GM12891 (cell line): ENCODE results near the gene COLGALT1.

Source experiments
- DNase-seq: peaks from one replicate; pipeline ENCODE4 v3.0.0; 2011; ENCODE audit warnings: low spot score; ENCODE audit not compliant: insufficient read length
- FAIRE-seq: peaks from 2 replicates; lab custom pipeline; 2011; peaks lifted over from hg19 to GRCh38; lab: Jason Lieb, UNC
- PAX5 ChIP-seq: IDR thresholded peaks from 2 replicates; pipeline ENCODE4 v1.6.1; 2011; ENCODE audit warnings: low read length, moderate library complexity, mild to moderate bottlenecking; ENCODE audit not compliant: insufficient read depth, severe bottlenecking
- POLR2A ChIP-seq: IDR thresholded peaks from 2 replicates; pipeline ENCODE4 v1.6.1; 2011; ENCODE audit warnings: low read depth, low read length, control low read depth
- POLR2AphosphoS5 ChIP-seq: IDR thresholded peaks from 2 replicates; pipeline ENCODE4 v1.6.1; 2011; ENCODE audit warnings: low read depth, low read length, control low read depth
- POU2F2 ChIP-seq: IDR thresholded peaks from 2 replicates; pipeline ENCODE4 v1.6.1; 2011; ENCODE audit warnings: low read depth, mild to moderate bottlenecking, control low read depth, low read length, moderate library complexity
- SPI1 ChIP-seq: IDR thresholded peaks from 2 replicates; pipeline ENCODE4 v1.6.1; 2011; ENCODE audit warnings: low read depth, low read length, control low read depth
- TAF1 ChIP-seq: IDR thresholded peaks from 2 replicates; pipeline ENCODE4 v1.6.1; 2011; ENCODE audit warnings: low read depth, low read length, control low read depth

COLGALT1 gene

GRCh38 chr19:17627161-17627560 is 71.7 kb downstream of the COLGALT1 start:
- TF ChIP-seq SPI1 (no peak), PAX5 (no peak), POLR2A (no peak), POU2F2 (no peak), TAF1 (no peak), POLR2AphosphoS5 (no peak)
- FAIRE-seq (no peak), DNase-seq (no peak)

- FAIRE-seq (no peak), DNase-seq (no peak)
- TF ChIP-seq POLR2A (no peak), PAX5 (no peak), POU2F2 (no peak), SPI1 (no peak), POLR2AphosphoS5 (no peak), TAF1 (no peak)
These were observed 72.5 kb downstream of the COLGALT1 start for GRCh38 chr19:17627921-17628320.

- DNase-seq, result no peak
- no peak for FAIRE-seq
- TF ChIP-seq POLR2A (no peak), PAX5 (no peak), POLR2AphosphoS5 (no peak), SPI1 (no peak), TAF1 (no peak), POU2F2 (no peak)
These were observed 74.3 kb downstream of the COLGALT1 start for GRCh38 chr19:17629760-17630159.

GRCh38 chr19:17632577-17632976 is 77.1 kb downstream of the COLGALT1 start:
- TF ChIP-seq PAX5 (no peak), POU2F2 (no peak), POLR2A (no peak), SPI1 (no peak), TAF1 (no peak)
- DNase-seq, result no peak
- no peak for FAIRE-seq
